ENCODE measurements around the gene GJA1.
"Not testable (repeated sequence)": the region's sequence is repeated elsewhere in the genome, so short reads cannot be mapped to it uniquely, and the experiment has no call there.

Gene GJA1

GRCh38 chr6:121395736-121396135 lies 39.7 kb upstream of the GJA1 start:
- H2BK15ac ChIP-seq (ENCODE audit: low read length): no peak overlapping the region
- H2AFZ ChIP-seq (ENCODE audit: low read length): no peak overlapping the region
- no peaks in the 10 kb centered on the region for H3K9me3 ChIP-seq (replicated peaks in 1 of 2; ENCODE audit: control insufficient read depth in 2 of 2, insufficient read depth in 1 of 2, low read depth in 1 of 2, low read length in 2 of 2)
- H3K79me1 ChIP-seq (ENCODE audit: low read depth, low read length): no peaks in the 10 kb centered on the region
- H3K4me3 ChIP-seq (ENCODE audit: low read length in 2 of 2): no peak overlapping the region
- no peak overlapping the region for H3K9ac ChIP-seq (ENCODE audit: low read depth, low read length, poor library complexity)
- DNase-seq (ENCODE audit: low spot score): no peak
- H3K14ac ChIP-seq (ENCODE audit: low read length): no peak overlapping the region
- H3K36me3 ChIP-seq (replicated peaks in 1 of 2; ENCODE audit: control insufficient read depth in 2 of 2, insufficient read depth in 2 of 2, low read length in 2 of 2): no peaks in the 10 kb centered on the region
- WGBS, 2 donors (ENCODE audit: extremely low coverage in 2 of 2, insufficient read length in 2 of 2, insufficient replicate concordance in 1 of 2): no CpG with 5 or more reads among the region's 4 CpGs
- no peak overlapping the region for H3K18ac ChIP-seq (ENCODE audit: low read length)
- H2BK12ac ChIP-seq (ENCODE audit: low read length): no peak overlapping the region
- no peak overlapping the region for H2AK5ac ChIP-seq (ENCODE audit: low read depth, low read length)
- H3K4me1 ChIP-seq (ENCODE audit: control insufficient read depth in 2 of 2, insufficient read depth in 1 of 2, low read depth in 1 of 2, low read length in 2 of 2): peaks cover 0 to 2% of the 10 kb centered on the region in 2 donors
- H3K4ac ChIP-seq (ENCODE audit: low read length): no peak overlapping the region
- H3K27me3 ChIP-seq (ENCODE audit: control insufficient read depth in 3 of 3, insufficient read depth in 3 of 3, low read depth in 1 of 3, low read length in 3 of 3): peaks cover 0 to 2% (median 0%) of the 10 kb centered on the region in 3 experiments
- no peak overlapping the region for H4K8ac ChIP-seq (ENCODE audit: low read depth, low read length)
- H2BK5ac ChIP-seq (ENCODE audit: low read length): no peak overlapping the region
- no peak overlapping the region for H3K27ac ChIP-seq (replicated peaks; ENCODE audit: low read length)
- H3K4me2 ChIP-seq (ENCODE audit: insufficient read depth, low read length, poor library complexity, severe bottlenecking): no peak overlapping the region
- H4K91ac ChIP-seq (ENCODE audit: low read depth, low read length, poor library complexity): no peak overlapping the region
- H3K23ac ChIP-seq (ENCODE audit: low read depth, low read length, poor library complexity): no peak overlapping the region
- H2BK120ac ChIP-seq (ENCODE audit: low read depth, low read length): no peak overlapping the region

- not testable (repeated sequence) for H3K4ac ChIP-seq (ENCODE audit: low read length); H2BK12ac ChIP-seq (ENCODE audit: low read length); H3K4me3 ChIP-seq (ENCODE audit: low read length in 2 of 2); H3K23ac ChIP-seq (ENCODE audit: low read depth, low read length, poor library complexity); H2BK120ac ChIP-seq (ENCODE audit: low read depth, low read length); H2BK15ac ChIP-seq (ENCODE audit: low read length); H3K4me1 ChIP-seq (ENCODE audit: control insufficient read depth in 2 of 2, insufficient read depth in 1 of 2, low read depth in 1 of 2, low read length in 2 of 2); H2AK5ac ChIP-seq (ENCODE audit: low read depth, low read length); H3K18ac ChIP-seq (ENCODE audit: low read length); H3K36me3 ChIP-seq (replicated peaks in 1 of 2; ENCODE audit: control insufficient read depth in 2 of 2, insufficient read depth in 2 of 2, low read length in 2 of 2); H3K9me3 ChIP-seq (replicated peaks in 1 of 2; ENCODE audit: control insufficient read depth in 2 of 2, insufficient read depth in 1 of 2, low read depth in 1 of 2, low read length in 2 of 2); H3K14ac ChIP-seq (ENCODE audit: low read length); H4K8ac ChIP-seq (ENCODE audit: low read depth, low read length); H2BK5ac ChIP-seq (ENCODE audit: low read length); H3K4me2 ChIP-seq (ENCODE audit: insufficient read depth, low read length, poor library complexity, severe bottlenecking); H3K27me3 ChIP-seq (ENCODE audit: control insufficient read depth in 3 of 3, insufficient read depth in 3 of 3, low read depth in 1 of 3, low read length in 3 of 3); DNase-seq (ENCODE audit: low spot score); H3K27ac ChIP-seq (replicated peaks; ENCODE audit: low read length); H3K9ac ChIP-seq (ENCODE audit: low read depth, low read length, poor library complexity); H4K91ac ChIP-seq (ENCODE audit: low read depth, low read length, poor library complexity); H2AFZ ChIP-seq (ENCODE audit: low read length); H3K79me1 ChIP-seq (ENCODE audit: low read depth, low read length)
- no CpG with 5 or more reads among the region's 6 CpGs for WGBS, 2 donors (ENCODE audit: extremely low coverage in 2 of 2, insufficient read length in 2 of 2, insufficient replicate concordance in 1 of 2)
Measured at GRCh38 chr6:121397188-121397587, 38.3 kb upstream of the GJA1 start.

GRCh38 chr6:121398127-121398526 lies 37.3 kb upstream of the GJA1 start:
- H3K36me3 ChIP-seq (replicated peaks in 1 of 2; ENCODE audit: control insufficient read depth in 2 of 2, insufficient read depth in 2 of 2, low read length in 2 of 2): no peaks in the 10 kb centered on the region
- no peak overlapping the region for H3K4ac ChIP-seq (ENCODE audit: low read length)
- H2AFZ ChIP-seq (ENCODE audit: low read length): no peak overlapping the region
- H3K27me3 ChIP-seq (ENCODE audit: control insufficient read depth in 3 of 3, insufficient read depth in 3 of 3, low read depth in 1 of 3, low read length in 3 of 3): no peaks in the 10 kb centered on the region
- H3K9ac ChIP-seq (ENCODE audit: low read depth, low read length, poor library complexity): no peak overlapping the region
- H3K14ac ChIP-seq (ENCODE audit: low read length): no peak overlapping the region
- H3K79me1 ChIP-seq (ENCODE audit: low read depth, low read length): no peaks in the 10 kb centered on the region
- no peak overlapping the region for H3K18ac ChIP-seq (ENCODE audit: low read length)
- H2BK5ac ChIP-seq (ENCODE audit: low read length): no peak overlapping the region
- DNase-seq (ENCODE audit: low spot score): no peak
- no peak overlapping the region for H2AK5ac ChIP-seq (ENCODE audit: low read depth, low read length)
- H2BK120ac ChIP-seq (ENCODE audit: low read depth, low read length): no peak overlapping the region
- no peak overlapping the region for H3K23ac ChIP-seq (ENCODE audit: low read depth, low read length, poor library complexity)
- H3K9me3 ChIP-seq (replicated peaks in 1 of 2; ENCODE audit: control insufficient read depth in 2 of 2, insufficient read depth in 1 of 2, low read depth in 1 of 2, low read length in 2 of 2): no peaks in the 10 kb centered on the region
- H3K4me3 ChIP-seq (ENCODE audit: low read length in 2 of 2): no peak overlapping the region
- 100% methylated on average over 1 of the region's 2 CpGs; no CpG with 5 or more reads in 1 of the 2 donors for WGBS, 2 donors (ENCODE audit: extremely low coverage in 2 of 2, insufficient read length in 2 of 2, insufficient replicate concordance in 1 of 2)
- no peak overlapping the region for H2BK15ac ChIP-seq (ENCODE audit: low read length)
- H3K4me2 ChIP-seq (ENCODE audit: insufficient read depth, low read length, poor library complexity, severe bottlenecking): no peak overlapping the region
- H4K8ac ChIP-seq (ENCODE audit: low read depth, low read length): no peak overlapping the region
- no peak overlapping the region for H3K27ac ChIP-seq (replicated peaks; ENCODE audit: low read length)
- peaks cover 0 to 2% of the 10 kb centered on the region in 2 donors for H3K4me1 ChIP-seq (ENCODE audit: control insufficient read depth in 2 of 2, insufficient read depth in 1 of 2, low read depth in 1 of 2, low read length in 2 of 2)
- H2BK12ac ChIP-seq (ENCODE audit: low read length): no peak overlapping the region
- no peak overlapping the region for H4K91ac ChIP-seq (ENCODE audit: low read depth, low read length, poor library complexity)

GRCh38 chr6:121399966-121400365 lies 35.5 kb upstream of the GJA1 start:
- H3K36me3 ChIP-seq (replicated peaks in 1 of 2; ENCODE audit: control insufficient read depth in 2 of 2, insufficient read depth in 2 of 2, low read length in 2 of 2): no peaks in the 10 kb centered on the region
- H2BK15ac ChIP-seq (ENCODE audit: low read length): no peak overlapping the region
- H3K4me2 ChIP-seq (ENCODE audit: insufficient read depth, low read length, poor library complexity, severe bottlenecking): no peak overlapping the region
- no peak overlapping the region for H3K18ac ChIP-seq (ENCODE audit: low read length)
- H3K4me1 ChIP-seq (ENCODE audit: control insufficient read depth in 2 of 2, insufficient read depth in 1 of 2, low read depth in 1 of 2, low read length in 2 of 2): peaks cover 0 to 2% of the 10 kb centered on the region in 2 donors
- H2AFZ ChIP-seq (ENCODE audit: low read length): peak overlapping the region; percentile 34
- no peak overlapping the region for H2BK5ac ChIP-seq (ENCODE audit: low read length)
- H3K27me3 ChIP-seq (ENCODE audit: control insufficient read depth in 3 of 3, insufficient read depth in 3 of 3, low read depth in 1 of 3, low read length in 3 of 3): no peaks in the 10 kb centered on the region
- no CpG with 5 or more reads among the region's 2 CpGs for WGBS, 2 donors (ENCODE audit: extremely low coverage in 2 of 2, insufficient read length in 2 of 2, insufficient replicate concordance in 1 of 2)
- no peak for DNase-seq (ENCODE audit: low spot score)
- no peak overlapping the region for H2BK120ac ChIP-seq (ENCODE audit: low read depth, low read length)
- no peak overlapping the region for H3K14ac ChIP-seq (ENCODE audit: low read length)
- H4K8ac ChIP-seq (ENCODE audit: low read depth, low read length): no peak overlapping the region
- H3K4me3 ChIP-seq (ENCODE audit: low read length in 2 of 2): no peak overlapping the region
- H3K79me1 ChIP-seq (ENCODE audit: low read depth, low read length): no peaks in the 10 kb centered on the region
- H2BK12ac ChIP-seq (ENCODE audit: low read length): no peak overlapping the region
- no peak overlapping the region for H4K91ac ChIP-seq (ENCODE audit: low read depth, low read length, poor library complexity)
- H3K4ac ChIP-seq (ENCODE audit: low read length): no peak overlapping the region
- H3K9ac ChIP-seq (ENCODE audit: low read depth, low read length, poor library complexity): no peak overlapping the region
- no peak overlapping the region for H3K23ac ChIP-seq (ENCODE audit: low read depth, low read length, poor library complexity)
- no peak overlapping the region for H2AK5ac ChIP-seq (ENCODE audit: low read depth, low read length)
- no peak overlapping the region for H3K27ac ChIP-seq (replicated peaks; ENCODE audit: low read length)
- no peaks in the 10 kb centered on the region for H3K9me3 ChIP-seq (replicated peaks in 1 of 2; ENCODE audit: control insufficient read depth in 2 of 2, insufficient read depth in 1 of 2, low read depth in 1 of 2, low read length in 2 of 2)
